Nephron progenitor cell (in vitro differentiated cells): ENCODE measurements around the gene NFASC.

Experiments used
- DNase-seq: peaks from one replicate; pipeline ENCODE4 v3.0.0; 2021
- H3K27ac Mint-ChIP-seq: 2 replicates; pipeline ENCODE4 v1.8.0; 2021; ENCODE audit warnings: mild to moderate bottlenecking, moderate library complexity, mixed read lengths
- H3K27me3 Mint-ChIP-seq: 2 replicates; pipeline ENCODE4 v1.8.0; 2021; ENCODE audit warnings: mild to moderate bottlenecking, low read depth, mixed read lengths; ENCODE audit not compliant: poor library complexity
- H3K36me3 Mint-ChIP-seq: 2 replicates; pipeline ENCODE4 v1.8.0; 2021; ENCODE audit warnings: low read depth, mixed read lengths
- H3K4me1 Mint-ChIP-seq: 2 replicates; pipeline ENCODE4 v1.8.0; 2021; ENCODE audit warnings: mixed read lengths
- H3K4me3 Mint-ChIP-seq: 2 replicates; pipeline ENCODE4 v1.8.0; 2021; ENCODE audit warnings: mild to moderate bottlenecking, moderate library complexity, mixed read lengths
- H3K9me3 Mint-ChIP-seq: 2 replicates; pipeline ENCODE4 v1.8.0; 2021; ENCODE audit warnings: mild to moderate bottlenecking, moderate library complexity, mixed read lengths
- CTCF ChIP-seq: fragments of 200-600 bp; sonication (generic); IDR thresholded peaks from 2 replicates; pipeline ENCODE4 v1.5.0; 2021; ENCODE audit warnings: antibody characterized with exemption

The NFASC gene

GRCh38 chr1:204836856-204837255 is 33.8 kb upstream of the NFASC start:
- H3K27me3 Mint-ChIP-seq, result peaks cover 42% of the 10 kb centered on the region
- no peak for TF ChIP-seq CTCF
- H3K27ac Mint-ChIP-seq, result no peak overlapping the region
- H3K36me3 Mint-ChIP-seq, result no peaks in the 10 kb centered on the region
- no peaks in the 10 kb centered on the region for H3K4me1 Mint-ChIP-seq
- H3K4me3 Mint-ChIP-seq, result no peak overlapping the region
- no peaks in the 10 kb centered on the region for H3K9me3 Mint-ChIP-seq
- no peak for DNase-seq

- H3K4me1 Mint-ChIP-seq, result no peaks in the 10 kb centered on the region
- peak; percentile 42 for TF ChIP-seq CTCF
- H3K36me3 Mint-ChIP-seq, result no peaks in the 10 kb centered on the region
- no peak overlapping the region for H3K4me3 Mint-ChIP-seq
- peak; percentile 91 for DNase-seq
- no peaks in the 10 kb centered on the region for H3K9me3 Mint-ChIP-seq
- peaks cover 35% of the 10 kb centered on the region for H3K27me3 Mint-ChIP-seq
- no peak overlapping the region for H3K27ac Mint-ChIP-seq
Measured at GRCh38 chr1:204837440-204838084, 33.1 kb upstream of the NFASC start.

GRCh38 chr1:204841316-204841715 is 29.3 kb upstream of the NFASC start:
- Mint-ChIP-seq H3K27me3 (peaks cover 14% of the 10 kb centered on the region), H3K4me1 (peaks cover 6% of the 10 kb centered on the region), H3K4me3 (no peak overlapping the region), H3K36me3 (no peaks in the 10 kb centered on the region), H3K27ac (no peak overlapping the region), H3K9me3 (no peaks in the 10 kb centered on the region)
- no peak for DNase-seq
- TF ChIP-seq CTCF, result no peak

GRCh38 chr1:204841798-204842197 is 28.9 kb upstream of the NFASC start:
- H3K27me3 Mint-ChIP-seq, result peaks cover 14% of the 10 kb centered on the region
- no peak for TF ChIP-seq CTCF
- H3K27ac Mint-ChIP-seq, result no peak overlapping the region
- peaks cover 6% of the 10 kb centered on the region for H3K4me1 Mint-ChIP-seq
- no peaks in the 10 kb centered on the region for H3K9me3 Mint-ChIP-seq
- DNase-seq, result no peak
- H3K4me3 Mint-ChIP-seq, result no peak overlapping the region
- no peaks in the 10 kb centered on the region for H3K36me3 Mint-ChIP-seq

GRCh38 chr1:204842369-204842768 is 28.3 kb upstream of the NFASC start:
- no peaks in the 10 kb centered on the region for H3K36me3 Mint-ChIP-seq
- no peak for TF ChIP-seq CTCF
- H3K4me1 Mint-ChIP-seq, result peaks cover 6% of the 10 kb centered on the region
- no peak for DNase-seq
- peaks cover 8% of the 10 kb centered on the region for H3K27me3 Mint-ChIP-seq
- H3K27ac Mint-ChIP-seq, result no peak overlapping the region
- H3K4me3 Mint-ChIP-seq, result no peak overlapping the region
- no peaks in the 10 kb centered on the region for H3K9me3 Mint-ChIP-seq

GRCh38 chr1:204842892-204843291 is 27.8 kb upstream of the NFASC start:
- H3K36me3 Mint-ChIP-seq, result no peaks in the 10 kb centered on the region
- no peak for DNase-seq
- no peak overlapping the region for H3K4me3 Mint-ChIP-seq
- TF ChIP-seq CTCF, result no peak
- no peak overlapping the region for H3K27ac Mint-ChIP-seq
- H3K9me3 Mint-ChIP-seq, result no peaks in the 10 kb centered on the region
- peaks cover 6% of the 10 kb centered on the region for H3K4me1 Mint-ChIP-seq
- H3K27me3 Mint-ChIP-seq, result peaks cover 3% of the 10 kb centered on the region
